ENCODE data around the gene NAT16. TPM values are rescaled to one million over a fixed set of nuclear protein-coding genes. Genes with fewer than 3 reads are reported as not detected.
A peak's percentile ranks its signal among the peaks of the same experiment; 100 is the strongest.

NAT16 gene
- total RNA-seq, 1 donor, result not detected

DNA sequence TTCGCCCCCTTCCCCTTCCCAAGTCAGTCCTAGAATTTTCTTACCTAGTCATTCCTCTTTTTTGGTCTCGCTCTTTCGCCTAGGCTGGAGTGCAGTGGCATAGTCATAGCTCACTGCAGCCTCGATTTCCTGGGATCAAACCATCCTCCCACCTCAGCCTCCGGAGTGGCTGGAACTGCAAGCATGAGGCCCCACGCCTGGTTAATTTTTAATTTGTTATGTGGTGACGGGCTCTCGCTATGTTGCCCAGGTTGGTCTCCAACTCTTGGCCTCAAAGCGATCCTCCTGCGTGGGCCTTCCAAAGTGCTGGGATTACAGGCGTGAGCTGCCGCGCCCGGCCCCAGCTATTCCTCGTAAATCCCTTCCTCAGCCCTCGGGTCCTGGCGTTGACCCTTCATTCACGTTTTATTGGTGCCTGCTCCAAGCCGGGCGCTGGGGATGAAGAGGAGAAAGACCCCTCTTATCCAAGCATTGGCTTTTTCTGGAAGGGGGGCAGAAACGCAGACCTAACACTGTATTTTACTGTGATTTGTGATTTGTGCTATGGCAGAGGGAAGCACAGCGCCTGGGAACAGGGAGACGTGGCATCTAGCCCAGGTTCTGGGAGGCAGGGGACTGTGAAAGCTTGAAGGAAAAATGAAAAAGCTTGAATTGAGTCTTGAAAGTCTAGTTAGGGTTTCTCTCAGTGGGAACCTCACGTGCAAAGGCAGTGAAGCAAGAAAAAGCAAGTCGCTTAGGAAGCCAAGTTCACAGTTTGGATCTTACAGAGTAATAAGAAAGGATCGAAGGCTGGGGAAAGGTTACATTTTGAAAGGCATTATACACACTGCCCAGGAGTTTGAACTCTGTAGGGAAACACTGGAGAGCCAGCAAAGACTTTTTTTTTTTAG is 38.4 kb upstream of the NAT16 start:
- peak overlapping the region; percentile 78 for H3K4me3 ChIP-seq (ENCODE audit: low read depth, low read length)
- peak; percentile 25 for DNase-seq (ENCODE audit: low read depth)
- TF ChIP-seq, protein P1, sequence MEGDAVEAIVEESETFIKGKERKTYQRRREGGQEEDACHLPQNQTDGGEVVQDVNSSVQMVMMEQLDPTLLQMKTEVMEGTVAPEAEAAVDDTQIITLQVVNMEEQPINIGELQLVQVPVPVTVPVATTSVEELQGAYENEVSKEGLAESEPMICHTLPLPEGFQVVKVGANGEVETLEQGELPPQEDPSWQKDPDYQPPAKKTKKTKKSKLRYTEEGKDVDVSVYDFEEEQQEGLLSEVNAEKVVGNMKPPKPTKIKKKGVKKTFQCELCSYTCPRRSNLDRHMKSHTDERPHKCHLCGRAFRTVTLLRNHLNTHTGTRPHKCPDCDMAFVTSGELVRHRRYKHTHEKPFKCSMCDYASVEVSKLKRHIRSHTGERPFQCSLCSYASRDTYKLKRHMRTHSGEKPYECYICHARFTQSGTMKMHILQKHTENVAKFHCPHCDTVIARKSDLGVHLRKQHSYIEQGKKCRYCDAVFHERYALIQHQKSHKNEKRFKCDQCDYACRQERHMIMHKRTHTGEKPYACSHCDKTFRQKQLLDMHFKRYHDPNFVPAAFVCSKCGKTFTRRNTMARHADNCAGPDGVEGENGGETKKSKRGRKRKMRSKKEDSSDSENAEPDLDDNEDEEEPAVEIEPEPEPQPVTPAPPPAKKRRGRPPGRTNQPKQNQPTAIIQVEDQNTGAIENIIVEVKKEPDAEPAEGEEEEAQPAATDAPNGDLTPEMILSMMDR (IDR thresholded peaks at IDR 0.05; ENCODE audit: insufficient read depth, low read length), result no peak

DNA sequence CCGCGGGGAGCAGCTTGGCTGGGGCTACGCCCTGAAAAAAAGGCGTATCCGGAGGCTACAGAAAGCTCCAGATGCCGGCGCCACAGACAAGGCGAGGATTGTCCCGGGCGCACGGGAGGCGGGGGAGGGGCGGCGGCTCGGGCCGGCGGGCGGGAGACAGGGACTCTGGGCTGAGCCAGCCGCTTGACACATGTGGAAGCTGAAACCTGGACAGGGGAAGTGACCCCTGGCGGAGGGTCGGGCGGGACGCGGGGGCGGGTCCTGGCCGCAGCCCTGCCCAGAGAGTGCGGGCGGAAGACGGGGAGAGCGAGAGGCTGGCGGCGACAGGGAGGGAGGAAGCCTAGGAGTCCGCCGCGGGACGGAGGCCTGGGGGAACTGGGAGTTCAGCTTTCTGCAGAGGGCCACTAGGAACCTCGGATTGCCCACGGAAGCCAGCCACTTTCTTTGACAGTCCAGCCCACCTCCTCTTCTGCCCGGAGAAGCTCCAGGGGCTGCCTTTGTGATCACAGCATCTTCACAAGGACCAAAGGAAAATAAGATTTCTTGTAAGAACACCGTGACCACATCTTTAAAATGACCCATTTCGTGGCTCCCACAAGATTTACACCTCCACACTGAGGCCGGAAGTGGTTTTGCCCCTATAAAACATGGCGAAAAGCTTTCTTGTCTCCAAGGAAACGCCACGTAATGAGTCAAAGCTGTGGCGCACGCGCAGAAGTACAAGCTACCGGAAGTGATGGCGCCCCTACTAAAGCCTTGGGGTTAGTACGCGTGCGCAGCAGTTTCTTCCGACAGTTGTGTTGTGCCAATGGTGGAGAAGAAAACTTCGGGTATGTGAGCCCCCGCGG is 37.5 kb upstream of the NAT16 start, which contains the start of the genes PLOD3 and ZNHIT1:
TSS of gene PLOD3 (minus strand) at position 194 of the 848 bp plus-strand sequence. CDS start 307 bp downstream, outside the sequence.
TSS of gene ZNHIT1 (plus strand) at position 778 of the 848 bp plus-strand sequence. CDS start at position 809, 31 bp downstream.
- H3K4me3 ChIP-seq (ENCODE audit: low read depth, low read length), result peak within 1 kb of the TSS; percentile 88
- DNase-seq (ENCODE audit: low read depth), result peak; percentile 99
- TF ChIP-seq, protein P1 (IDR thresholded peaks at IDR 0.05; ENCODE audit: insufficient read depth, low read length), result peak; percentile 6

DNA sequence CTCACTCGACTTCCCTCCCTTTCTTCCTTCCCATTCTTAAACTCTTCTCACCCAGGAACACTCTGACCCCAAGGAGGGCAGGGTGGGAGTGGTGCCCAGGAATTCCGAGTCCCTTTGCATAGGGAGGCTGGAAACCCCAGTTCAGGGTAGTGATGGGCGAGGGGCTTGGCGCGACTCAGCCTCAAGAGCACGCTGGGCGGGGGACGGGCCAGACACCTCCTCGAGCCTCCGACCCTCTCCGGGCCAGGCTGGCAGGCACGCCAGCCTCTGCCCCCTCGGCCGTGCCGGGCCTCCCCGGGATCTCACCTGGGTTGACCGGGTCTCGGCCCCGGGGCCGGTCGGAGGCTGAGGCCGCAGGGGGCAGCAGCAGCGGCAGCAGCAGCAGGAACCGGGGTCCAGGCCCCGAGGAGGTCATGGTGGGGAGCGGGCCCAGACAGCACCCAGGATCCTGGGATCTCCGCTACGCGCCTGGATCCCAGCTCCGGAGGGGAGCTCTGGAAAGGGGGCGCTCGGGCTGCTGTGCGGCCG is 36.8 kb upstream of the NAT16 start:
- peak overlapping the region; percentile 88 for H3K4me3 ChIP-seq (ENCODE audit: low read depth, low read length)
- DNase-seq (ENCODE audit: low read depth), result peak; percentile 17
- TF ChIP-seq, protein P1 (IDR thresholded peaks at IDR 0.05; ENCODE audit: insufficient read depth, low read length), result no peak

DNA sequence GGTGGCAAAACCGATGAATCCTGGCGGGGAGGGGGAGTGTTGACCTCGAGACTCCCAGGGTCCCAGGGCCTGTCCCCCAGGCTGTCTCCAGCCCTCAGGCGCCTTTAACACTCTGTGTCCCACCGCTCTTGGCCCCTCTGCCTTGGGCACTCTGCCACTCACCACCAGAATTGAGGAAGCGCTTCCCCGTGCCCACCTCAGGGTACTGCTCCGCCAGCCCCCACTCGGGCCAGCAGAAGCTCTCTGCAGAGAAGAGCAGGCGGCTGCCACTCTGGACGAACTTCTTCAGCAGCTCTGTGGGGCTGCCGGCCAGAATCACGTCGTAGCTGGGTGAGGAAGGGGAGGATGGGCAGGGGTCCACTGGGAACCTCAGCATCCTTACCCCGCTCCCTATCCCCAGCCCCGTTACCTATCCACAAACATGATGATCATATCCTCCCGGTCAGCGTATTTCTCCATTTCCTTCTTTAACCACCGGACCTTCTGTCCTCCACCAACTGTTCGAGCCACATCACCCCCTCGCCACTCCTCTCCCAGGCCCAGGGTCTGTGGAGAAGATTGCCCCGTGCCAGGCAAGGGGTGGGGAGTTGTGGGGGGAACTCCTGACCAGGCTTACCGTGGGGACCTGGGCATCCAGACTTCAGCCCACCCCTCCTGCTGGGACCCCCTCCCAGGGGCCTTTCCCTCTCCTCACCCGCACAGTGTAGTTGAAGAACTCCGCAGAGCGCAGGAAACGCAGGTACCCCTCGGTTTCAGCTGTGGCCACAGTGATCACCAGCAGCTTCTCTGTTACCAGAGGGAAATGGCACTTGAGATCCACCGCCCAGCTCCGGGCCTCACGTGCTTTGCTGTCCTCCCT is 36.1 kb upstream of the NAT16 start:
- TF ChIP-seq, protein P1 (IDR thresholded peaks at IDR 0.05; ENCODE audit: insufficient read depth, low read length), result no peak

DNA sequence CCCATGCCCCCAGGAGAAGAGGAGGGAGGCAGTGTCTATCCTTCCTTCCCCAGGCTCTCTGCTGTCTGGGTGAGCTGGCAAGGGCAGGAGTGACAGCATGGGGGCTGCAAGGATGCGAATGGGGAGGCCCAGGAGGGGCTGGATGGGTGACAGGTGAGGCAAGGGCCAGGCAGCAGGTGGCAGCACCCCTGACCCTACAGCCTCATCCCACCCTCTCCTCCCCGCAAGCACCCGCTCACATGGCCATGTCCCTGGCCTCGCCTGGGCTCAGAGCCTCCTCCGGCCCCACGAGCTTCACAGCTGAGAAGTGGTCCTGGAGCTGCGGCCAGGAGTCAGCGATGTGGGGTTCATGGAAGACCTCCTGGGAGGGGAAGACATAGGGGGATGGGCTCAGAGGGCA is 31.9 kb upstream of the NAT16 start:
- TF ChIP-seq, protein P1 (IDR thresholded peaks at IDR 0.05; ENCODE audit: insufficient read depth, low read length), result no peak
- DNase-seq (ENCODE audit: low read depth), result no peak
- no peak overlapping the region for H3K4me3 ChIP-seq (ENCODE audit: low read depth, low read length)

More for the DNA sequence above, 36.1 kb upstream of the NAT16 start:
- H3K4me3 ChIP-seq (ENCODE audit: low read depth, low read length), result peak overlapping the region; percentile 88
- no peak for DNase-seq (ENCODE audit: low read depth)
